ENCODE measurements around the gene FGD4.

The FGD4 gene

GRCh38 chr12:32460638-32461037, 61.3 kb downstream of the FGD4 start:
- DNase-seq = no peak

GRCh38 chr12:32462908-32463307, 63.5 kb downstream of the FGD4 start:
- DNase-seq = no peak

- no peak for DNase-seq
Measured at GRCh38 chr12:32466187-32466586, 66.8 kb downstream of the FGD4 start.

- DNase-seq = no peak
Measured at GRCh38 chr12:32466986-32467711, 67.8 kb downstream of the FGD4 start.

GRCh38 chr12:32467959-32468863, 68.9 kb downstream of the FGD4 start:
- no peak for DNase-seq

- DNase-seq = no peak
Measured at GRCh38 chr12:32470936-32471470, 71.6 kb downstream of the FGD4 start.

- no peak for DNase-seq
Measured at GRCh38 chr12:32471591-32472001, 72.2 kb downstream of the FGD4 start.

GRCh38 chr12:32475724-32476123, 76.4 kb downstream of the FGD4 start:
- DNase-seq = no peak

GRCh38 chr12:32476446-32476845, 77.1 kb downstream of the FGD4 start:
- DNase-seq = no peak

GRCh38 chr12:32477714-32478113, 78.4 kb downstream of the FGD4 start:
- no peak for DNase-seq

GRCh38 chr12:32478166-32478565, 78.8 kb downstream of the FGD4 start:
- DNase-seq = no peak

- DNase-seq = no peak
Measured at GRCh38 chr12:32478858-32479725, 79.7 kb downstream of the FGD4 start.

GRCh38 chr12:32482226-32482625, 82.9 kb downstream of the FGD4 start:
- DNase-seq = no peak

GRCh38 chr12:32483499-32483898, 84.1 kb downstream of the FGD4 start:
- DNase-seq = no peak

GRCh38 chr12:32483993-32484392, 84.6 kb downstream of the FGD4 start:
- DNase-seq = no peak

- DNase-seq = no peak
Measured at GRCh38 chr12:32486158-32486557, 86.8 kb downstream of the FGD4 start.

- DNase-seq = no peak
Measured at GRCh38 chr12:32488132-32488531, 88.8 kb downstream of the FGD4 start.

GRCh38 chr12:32489070-32489469, 89.7 kb downstream of the FGD4 start:
- no peak for DNase-seq

- DNase-seq = no peak
Measured at GRCh38 chr12:32490801-32491200, 91.4 kb downstream of the FGD4 start.

- no peak for DNase-seq
Measured at GRCh38 chr12:32493282-32493681, 93.9 kb downstream of the FGD4 start.

- DNase-seq = no peak
Measured at GRCh38 chr12:32494656-32495055, 95.3 kb downstream of the FGD4 start.

- no peak for DNase-seq
Measured at GRCh38 chr12:32496946-32497345, 97.6 kb downstream of the FGD4 start.

- DNase-seq = no peak
Measured at GRCh38 chr12:32497864-32498263, 98.5 kb downstream of the FGD4 start.

Measured in NCI-H2227 treated with DMSO at 0.1 percent for 48 hours (cell line).